ENCODE data around the gene DAPK1.
"Not testable (repeated sequence)": the region's sequence is repeated elsewhere in the genome, so short reads cannot be mapped to it uniquely, and the experiment has no call there.

The DAPK1 gene

DNA sequence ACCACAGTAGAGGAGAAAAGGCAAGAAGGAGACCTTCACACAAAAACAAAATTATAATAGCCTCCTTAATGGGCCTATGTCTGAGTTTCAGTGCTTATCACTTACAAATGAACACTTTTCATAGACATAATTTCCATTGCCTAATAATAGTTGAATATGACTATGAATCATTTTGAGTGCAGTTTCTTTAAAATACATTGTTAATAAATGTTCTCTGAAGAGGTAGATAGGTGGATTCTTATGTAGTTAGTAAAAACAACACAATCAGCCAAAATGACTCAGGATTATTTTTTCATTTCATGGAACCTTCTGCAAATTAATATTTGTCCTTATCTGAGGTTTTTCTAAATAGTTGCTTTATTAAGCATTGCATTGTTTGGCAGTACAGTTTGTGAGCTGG, 45.6 kb downstream of the DAPK1 start:
- TF ChIP-seq, protein P1, sequence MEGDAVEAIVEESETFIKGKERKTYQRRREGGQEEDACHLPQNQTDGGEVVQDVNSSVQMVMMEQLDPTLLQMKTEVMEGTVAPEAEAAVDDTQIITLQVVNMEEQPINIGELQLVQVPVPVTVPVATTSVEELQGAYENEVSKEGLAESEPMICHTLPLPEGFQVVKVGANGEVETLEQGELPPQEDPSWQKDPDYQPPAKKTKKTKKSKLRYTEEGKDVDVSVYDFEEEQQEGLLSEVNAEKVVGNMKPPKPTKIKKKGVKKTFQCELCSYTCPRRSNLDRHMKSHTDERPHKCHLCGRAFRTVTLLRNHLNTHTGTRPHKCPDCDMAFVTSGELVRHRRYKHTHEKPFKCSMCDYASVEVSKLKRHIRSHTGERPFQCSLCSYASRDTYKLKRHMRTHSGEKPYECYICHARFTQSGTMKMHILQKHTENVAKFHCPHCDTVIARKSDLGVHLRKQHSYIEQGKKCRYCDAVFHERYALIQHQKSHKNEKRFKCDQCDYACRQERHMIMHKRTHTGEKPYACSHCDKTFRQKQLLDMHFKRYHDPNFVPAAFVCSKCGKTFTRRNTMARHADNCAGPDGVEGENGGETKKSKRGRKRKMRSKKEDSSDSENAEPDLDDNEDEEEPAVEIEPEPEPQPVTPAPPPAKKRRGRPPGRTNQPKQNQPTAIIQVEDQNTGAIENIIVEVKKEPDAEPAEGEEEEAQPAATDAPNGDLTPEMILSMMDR (IDR thresholded peaks at IDR 0.05; ENCODE audit: poor library complexity, severe bottlenecking) = no peak
- H3K4me1 ChIP-seq (ENCODE audit: insufficient read depth, poor library complexity, severe bottlenecking) = no peaks in the 10 kb centered on the region
- H3K27me3 ChIP-seq (ENCODE audit: insufficient read depth, poor library complexity, severe bottlenecking) = no peaks in the 10 kb centered on the region
- H3K4me3 ChIP-seq (ENCODE audit: severe bottlenecking) = no peak overlapping the region
- H3K27ac ChIP-seq (ENCODE audit: poor library complexity, severe bottlenecking) = no peak overlapping the region
- ATAC-seq (ENCODE audit: low read depth) = no peak
- no peaks in the 10 kb centered on the region for H3K36me3 ChIP-seq (ENCODE audit: low read depth)
- no peaks in the 10 kb centered on the region for H3K9me3 ChIP-seq (ENCODE audit: severe bottlenecking)
- no peak for DNase-seq (ENCODE audit: low spot score)

DNA sequence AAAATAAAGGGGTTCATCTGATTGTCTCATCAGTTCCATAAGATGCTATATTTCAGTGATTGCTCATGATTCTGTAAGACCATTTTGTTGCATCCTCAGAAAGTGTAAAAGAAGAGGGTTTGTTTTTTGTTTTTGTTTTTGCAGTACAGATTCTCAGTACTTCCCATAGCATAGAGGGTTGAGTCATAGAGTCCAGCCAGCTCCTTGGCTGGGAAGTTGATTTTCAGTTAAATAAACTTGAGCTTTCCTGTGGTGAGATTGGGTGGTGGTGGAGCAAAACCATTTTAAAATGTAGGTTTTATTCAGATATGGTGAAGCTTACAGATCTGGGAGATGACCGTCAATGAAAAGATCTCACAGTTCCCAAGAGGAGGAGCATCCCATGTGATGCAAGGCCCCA, 48.2 kb downstream of the DAPK1 start:
- DNase-seq (ENCODE audit: low spot score) (no peak), ATAC-seq (ENCODE audit: low read depth) (no peak)
- no peaks in the 10 kb centered on the region for H3K4me1 ChIP-seq (ENCODE audit: insufficient read depth, poor library complexity, severe bottlenecking)
- H3K4me3 ChIP-seq (ENCODE audit: severe bottlenecking) = no peak overlapping the region
- TF ChIP-seq, protein P1 (IDR thresholded peaks at IDR 0.05; ENCODE audit: poor library complexity, severe bottlenecking) = no peak
- no peak overlapping the region for H3K27ac ChIP-seq (ENCODE audit: poor library complexity, severe bottlenecking)
- no peaks in the 10 kb centered on the region for H3K27me3 ChIP-seq (ENCODE audit: insufficient read depth, poor library complexity, severe bottlenecking)
- H3K36me3 ChIP-seq (ENCODE audit: low read depth) = no peaks in the 10 kb centered on the region
- no peaks in the 10 kb centered on the region for H3K9me3 ChIP-seq (ENCODE audit: severe bottlenecking)

DNA sequence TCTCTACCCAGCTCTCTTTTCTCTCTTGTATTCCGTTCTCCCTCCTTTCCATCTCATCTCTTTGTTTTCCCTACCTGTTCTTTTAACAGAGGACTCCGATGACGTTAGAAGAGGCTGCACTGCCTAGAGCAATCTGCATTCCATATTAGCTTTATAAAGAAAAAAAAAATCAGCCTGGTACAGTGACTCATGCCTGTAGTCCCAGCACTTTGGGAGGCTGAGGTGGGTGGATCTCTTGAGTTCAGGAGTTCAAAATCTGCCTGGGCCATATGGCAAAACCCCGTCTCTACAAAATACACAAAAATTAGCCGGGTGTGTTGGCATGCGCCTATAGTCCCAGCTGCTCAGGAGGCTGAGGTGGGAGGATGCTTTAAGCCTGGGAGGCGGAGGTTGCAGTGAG, 49.0 kb downstream of the DAPK1 start:
- no peak for DNase-seq (ENCODE audit: low spot score)
- TF ChIP-seq, protein P1 (IDR thresholded peaks at IDR 0.05; ENCODE audit: poor library complexity, severe bottlenecking) = no peak
- Histone ChIP-seq H3K4me1 (ENCODE audit: insufficient read depth, poor library complexity, severe bottlenecking) (no peaks in the 10 kb centered on the region), H3K27me3 (ENCODE audit: insufficient read depth, poor library complexity, severe bottlenecking) (no peaks in the 10 kb centered on the region), H3K36me3 (ENCODE audit: low read depth) (no peaks in the 10 kb centered on the region), H3K9me3 (ENCODE audit: severe bottlenecking) (no peaks in the 10 kb centered on the region), H3K4me3 (ENCODE audit: severe bottlenecking) (no peak overlapping the region), H3K27ac (ENCODE audit: poor library complexity, severe bottlenecking) (no peak overlapping the region)
- peak; percentile 33; the same call in 1 of the 3 replicates for ATAC-seq (ENCODE audit: low read depth)

DNA sequence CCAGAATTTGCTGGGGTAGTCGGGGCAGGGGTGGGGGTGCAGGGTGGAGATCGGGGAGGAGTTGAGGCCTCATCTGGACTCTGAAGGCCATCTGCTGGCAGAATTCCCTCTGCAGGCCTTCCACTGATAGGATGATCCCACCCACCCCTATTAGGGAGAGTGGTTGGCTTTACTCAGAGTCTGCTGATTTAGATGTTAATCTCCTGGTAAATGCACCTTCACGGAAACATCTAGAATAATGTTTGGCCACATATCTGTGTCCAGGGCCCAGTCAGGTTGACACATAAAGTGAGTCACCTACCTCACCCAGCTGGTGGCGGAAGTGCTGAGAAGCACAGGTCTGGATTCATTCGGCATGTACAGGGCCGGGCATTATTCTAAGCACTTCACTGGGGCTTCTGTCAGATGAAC, 50.0 kb downstream of the DAPK1 start:
- TF ChIP-seq, protein P1 (IDR thresholded peaks at IDR 0.05; ENCODE audit: poor library complexity, severe bottlenecking) = no peak

DNA sequence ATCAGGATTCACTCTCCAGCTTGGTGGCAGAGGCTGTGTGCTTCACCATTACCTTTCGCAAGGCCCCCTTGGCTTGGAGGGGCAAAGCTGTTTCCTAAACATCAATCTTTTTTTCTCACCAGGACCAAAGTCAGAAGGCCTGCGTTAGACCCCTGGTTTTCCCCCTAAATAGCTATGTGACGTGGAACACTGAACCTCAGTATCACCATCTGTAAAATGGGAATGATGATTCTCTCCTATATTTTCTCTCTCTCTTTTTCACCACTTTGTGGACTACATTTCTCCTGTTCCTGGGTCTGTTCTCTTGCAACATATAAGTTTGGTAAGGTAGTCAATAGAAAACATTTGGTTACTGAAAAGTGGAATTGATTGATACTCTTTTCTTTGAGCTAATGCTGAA, 50.5 kb downstream of the DAPK1 start:
- DNase-seq (ENCODE audit: low spot score) (no peak), ATAC-seq (ENCODE audit: low read depth) (no peak)
- no peaks in the 10 kb centered on the region for H3K9me3 ChIP-seq (ENCODE audit: severe bottlenecking)
- H3K27me3 ChIP-seq (ENCODE audit: insufficient read depth, poor library complexity, severe bottlenecking) = no peaks in the 10 kb centered on the region
- TF ChIP-seq, protein P1 (IDR thresholded peaks at IDR 0.05; ENCODE audit: poor library complexity, severe bottlenecking) = no peak
- H3K27ac ChIP-seq (ENCODE audit: poor library complexity, severe bottlenecking) = no peak overlapping the region
- no peaks in the 10 kb centered on the region for H3K36me3 ChIP-seq (ENCODE audit: low read depth)
- no peaks in the 10 kb centered on the region for H3K4me1 ChIP-seq (ENCODE audit: insufficient read depth, poor library complexity, severe bottlenecking)
- H3K4me3 ChIP-seq (ENCODE audit: severe bottlenecking) = no peak overlapping the region

More for the DNA sequence above, 50.0 kb downstream of the DAPK1 start:
- H3K4me1 ChIP-seq (ENCODE audit: insufficient read depth, poor library complexity, severe bottlenecking) = no peaks in the 10 kb centered on the region
- no peaks in the 10 kb centered on the region for H3K27me3 ChIP-seq (ENCODE audit: insufficient read depth, poor library complexity, severe bottlenecking)
- H3K4me3 ChIP-seq (ENCODE audit: severe bottlenecking) = no peak overlapping the region
- H3K9me3 ChIP-seq (ENCODE audit: severe bottlenecking) = no peaks in the 10 kb centered on the region
- no peak overlapping the region for H3K27ac ChIP-seq (ENCODE audit: poor library complexity, severe bottlenecking)
- no peaks in the 10 kb centered on the region for H3K36me3 ChIP-seq (ENCODE audit: low read depth)
- ATAC-seq (ENCODE audit: low read depth) = peak; percentile 61
- no peak for DNase-seq (ENCODE audit: low spot score)

DNA sequence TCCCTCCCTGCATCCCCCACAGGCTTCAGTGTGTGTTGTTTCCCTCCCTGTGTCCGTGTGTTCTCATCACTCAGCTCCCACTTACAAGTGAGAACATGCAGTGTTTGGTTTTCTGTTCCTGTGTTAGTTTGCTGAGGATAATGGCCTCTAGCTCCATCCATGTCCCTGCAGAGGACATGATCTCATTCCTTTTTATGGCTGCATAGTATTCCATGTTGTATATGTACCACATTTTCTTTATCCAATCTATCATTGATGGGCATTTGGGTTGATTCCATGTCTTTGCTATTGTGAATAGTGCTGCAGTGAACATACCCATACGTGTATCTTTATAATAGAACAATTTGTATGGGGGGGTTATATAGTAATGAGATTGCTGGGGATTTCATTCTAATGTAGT, 51.4 kb downstream of the DAPK1 start:
- not testable (repeated sequence) for ATAC-seq (ENCODE audit: low read depth); H3K27ac ChIP-seq (ENCODE audit: poor library complexity, severe bottlenecking); H3K4me1 ChIP-seq (ENCODE audit: insufficient read depth, poor library complexity, severe bottlenecking)

More for the DNA sequence above, 51.4 kb downstream of the DAPK1 start:
- H3K27me3 ChIP-seq (ENCODE audit: insufficient read depth, poor library complexity, severe bottlenecking); H3K4me3 ChIP-seq (ENCODE audit: severe bottlenecking); H3K9me3 ChIP-seq (ENCODE audit: severe bottlenecking); DNase-seq (ENCODE audit: low spot score); H3K36me3 ChIP-seq (ENCODE audit: low read depth): not testable (repeated sequence)

All from RWPE2 (cell line).